ENCODE measurements around the gene THBD.

DNA sequence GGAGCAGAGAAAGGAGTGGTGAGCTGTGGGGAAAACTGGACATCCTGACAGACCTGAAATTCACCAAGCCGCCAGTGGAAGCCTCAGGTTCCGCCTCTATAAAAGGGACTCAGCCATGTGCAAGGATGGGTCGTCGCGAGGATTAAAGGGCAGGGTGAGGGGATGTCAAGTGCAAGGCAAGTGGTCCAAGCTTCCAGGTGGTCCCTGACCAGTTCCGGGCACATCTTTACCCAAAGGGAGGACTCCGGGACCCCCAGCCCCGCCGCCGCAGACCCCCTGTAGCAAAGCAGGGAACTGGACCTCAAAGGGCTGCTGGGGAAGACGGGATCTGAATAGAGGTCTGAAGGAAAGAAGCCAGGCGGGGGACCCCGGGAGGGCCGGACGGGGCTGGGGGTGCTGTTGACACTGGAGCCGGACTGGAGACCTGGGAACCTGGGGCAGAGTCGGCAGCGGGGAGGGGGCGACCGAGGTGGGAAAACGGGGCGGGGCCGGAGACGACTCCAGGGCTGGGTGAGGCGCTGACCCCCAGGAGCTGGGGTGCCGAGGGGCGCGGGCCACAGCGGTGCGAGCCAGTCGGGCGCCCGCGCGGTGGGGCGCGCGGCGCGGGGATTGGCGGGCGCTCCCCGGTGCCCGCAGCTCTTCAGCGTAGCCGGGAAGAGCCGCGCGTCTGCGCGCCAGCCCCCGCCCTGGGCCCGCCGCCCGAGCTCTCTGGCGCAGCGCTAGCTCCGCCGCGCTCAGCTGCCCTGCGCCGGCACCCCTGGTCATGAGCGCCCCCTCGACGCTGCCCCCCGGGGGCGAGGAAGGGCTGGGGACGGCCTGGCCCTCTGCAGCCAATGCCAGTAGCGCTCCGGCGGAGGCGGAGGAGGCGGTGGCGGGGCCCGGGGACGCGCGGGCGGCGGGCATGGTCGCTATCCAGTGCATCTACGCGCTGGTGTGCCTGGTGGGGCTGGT lies 14.5 kb downstream of the THBD start, which contains the start of gene SSTR4:
- TF ChIP-seq POLR2A (IDR thresholded peaks at IDR 0.05; ENCODE audit: extremely low read depth, insufficient read length): no peak
- TF ChIP-seq, protein P1, sequence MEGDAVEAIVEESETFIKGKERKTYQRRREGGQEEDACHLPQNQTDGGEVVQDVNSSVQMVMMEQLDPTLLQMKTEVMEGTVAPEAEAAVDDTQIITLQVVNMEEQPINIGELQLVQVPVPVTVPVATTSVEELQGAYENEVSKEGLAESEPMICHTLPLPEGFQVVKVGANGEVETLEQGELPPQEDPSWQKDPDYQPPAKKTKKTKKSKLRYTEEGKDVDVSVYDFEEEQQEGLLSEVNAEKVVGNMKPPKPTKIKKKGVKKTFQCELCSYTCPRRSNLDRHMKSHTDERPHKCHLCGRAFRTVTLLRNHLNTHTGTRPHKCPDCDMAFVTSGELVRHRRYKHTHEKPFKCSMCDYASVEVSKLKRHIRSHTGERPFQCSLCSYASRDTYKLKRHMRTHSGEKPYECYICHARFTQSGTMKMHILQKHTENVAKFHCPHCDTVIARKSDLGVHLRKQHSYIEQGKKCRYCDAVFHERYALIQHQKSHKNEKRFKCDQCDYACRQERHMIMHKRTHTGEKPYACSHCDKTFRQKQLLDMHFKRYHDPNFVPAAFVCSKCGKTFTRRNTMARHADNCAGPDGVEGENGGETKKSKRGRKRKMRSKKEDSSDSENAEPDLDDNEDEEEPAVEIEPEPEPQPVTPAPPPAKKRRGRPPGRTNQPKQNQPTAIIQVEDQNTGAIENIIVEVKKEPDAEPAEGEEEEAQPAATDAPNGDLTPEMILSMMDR (IDR thresholded peaks at IDR 0.05; ENCODE audit: low read depth, low read length): no peak
- TF ChIP-seq MYC (IDR thresholded peaks at IDR 0.05; ENCODE audit: low read depth, low read length): no peak
- TF ChIP-seq, protein P2, sequence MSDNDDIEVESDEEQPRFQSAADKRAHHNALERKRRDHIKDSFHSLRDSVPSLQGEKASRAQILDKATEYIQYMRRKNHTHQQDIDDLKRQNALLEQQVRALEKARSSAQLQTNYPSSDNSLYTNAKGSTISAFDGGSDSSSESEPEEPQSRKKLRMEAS (IDR thresholded peaks at IDR 0.05; ENCODE audit: low read depth, low read length): no peak

Measured in NB4 (cell line).